B cell (primary cell): Measurements from ENCODE around the gene PARD3. TPM values are rescaled to one million over a fixed set of nuclear protein-coding genes. Genes with fewer than 3 reads are reported as not detected.

Experiments
- ATAC-seq: fragments of 200-7000 bp; cut with Tn5 transposase; one replicate; pipeline ENCODE4 v1.10.0; 2021; ENCODE audit warnings: low read depth, mild to moderate bottlenecking, moderate number of reproducible peaks, moderate library complexity
- CTCF ChIA-PET: fragments of 350-600 bp; sonication (Branson Sonifier 250); formaldehyde crosslinking; loops from one replicate; lab custom pipeline; 2021; ENCODE audit warnings: antibody characterized with exemption, inconsistent platforms; lab: Charles Lee
- POLR2A ChIA-PET: fragments of 350-600 bp; sonication (Branson Sonifier 250); formaldehyde crosslinking; loops from one replicate; lab custom pipeline; 2021; ENCODE audit warnings: antibody characterized with exemption; lab: Charles Lee
- DNase-seq: peaks from one replicate; pipeline ENCODE4 v3.0.0; 2013
- H2AFZ ChIP-seq: 2 replicates; pipeline ENCODE4 v1.6.1; 2012; ENCODE audit warnings: mild to moderate bottlenecking, low read depth, low read length; ENCODE audit not compliant: insufficient read depth, poor library complexity, severe bottlenecking
- H3K27ac ChIP-seq, 2 donors: 1 replicate in 1 of 2; 2 replicates in 1 of 2; pipeline ENCODE4 v1.5.1; 2012 to 2013; ENCODE audit warnings: low read length in 2 of 2, mild to moderate bottlenecking in 2 of 2, moderate library complexity in 1 of 2
- H3K27me3 ChIP-seq, 4 experiments: fragments of 200-600 bp in 1 of 4; sonication (generic) in 1 of 4; replicated peaks in 1 of 4; 1 replicate in 2 of 4; 2 replicates in 2 of 4; pipeline versions ENCODE4 v1.6.1 to v1.7.0; 2013 to 2016; ENCODE audit warnings: low read length in 3 of 4, mild to moderate bottlenecking in 2 of 4, mixed read lengths in 1 of 4, moderate library complexity in 1 of 4; ENCODE audit not compliant: insufficient read depth in 4 of 4, control insufficient read depth in 3 of 4; ENCODE audit errors: control extremely low read depth in 1 of 4
- H3K36me3 ChIP-seq, 2 experiments: replicated peaks in 1 of 2; 1 replicate in 1 of 2; 2 replicates in 1 of 2; pipeline versions ENCODE4 v1.6.1 to v1.7.1; 2013; ENCODE audit warnings: low read length in 1 of 2; ENCODE audit not compliant: insufficient read depth in 2 of 2, control insufficient read depth in 1 of 2; ENCODE audit errors: control extremely low read depth in 1 of 2, extremely low read depth in 1 of 2
- H3K4me1 ChIP-seq, 2 donors: fragments of 200-600 bp in 1 of 2; sonication (generic) in 1 of 2; 1 replicate in 1 of 2; 2 replicates in 1 of 2; pipeline versions ENCODE4 v1.5.1 to v1.6.1; 2013 to 2017; ENCODE audit warnings: low read length in 2 of 2; ENCODE audit not compliant: control insufficient read depth in 2 of 2, insufficient read depth in 2 of 2
- H3K4me2 ChIP-seq: replicated peaks from 2 replicates; pipeline ENCODE3; 2012; ENCODE audit warnings: mild to moderate bottlenecking, low read depth, low read length; ENCODE audit not compliant: poor library complexity, severe bottlenecking
- H3K4me3 ChIP-seq, 5 experiments: fragments of 200-600 bp in 1 of 5; sonication (generic) in 1 of 5; 1 replicate in 3 of 5; 2 replicates in 2 of 5; pipeline versions ENCODE4 v1.5.1 to v1.7.0; 2011 to 2016; ENCODE audit warnings: low read length in 4 of 5, mild to moderate bottlenecking in 4 of 5, low read depth in 2 of 5, control low read depth in 1 of 5, moderate library complexity in 1 of 5; ENCODE audit not compliant: insufficient read depth in 1 of 5; ENCODE audit errors: control extremely low read depth in 1 of 5, extremely low read depth in 1 of 5
- H3K79me2 ChIP-seq: fragments of 200-600 bp; sonication (generic); one replicate; pipeline ENCODE4 v1.6.0; 2016; ENCODE audit warnings: low read length; ENCODE audit not compliant: control insufficient read depth, insufficient read depth
- H3K9ac ChIP-seq: fragments of 200-600 bp; sonication (generic); 2 replicates; pipeline ENCODE4 v1.6.1; 2017; ENCODE audit warnings: mild to moderate bottlenecking, low read length, moderate library complexity
- H3K9me3 ChIP-seq, 3 donors: one replicate each; pipeline versions ENCODE4 v1.6.1 to v1.7.1; 2013; ENCODE audit warnings: low read length in 2 of 3; ENCODE audit not compliant: control insufficient read depth in 2 of 3, insufficient read depth in 1 of 3; ENCODE audit errors: control extremely low read depth in 1 of 3
- H4K20me1 ChIP-seq: 2 replicates; pipeline ENCODE4 v1.6.0; 2012; ENCODE audit warnings: mild to moderate bottlenecking, low read length; ENCODE audit not compliant: insufficient read depth, control insufficient read depth, poor library complexity, severe bottlenecking
- H3K27ac Mint-ChIP-seq: one replicate; pipeline ENCODE4 v1.8.0; 2021; ENCODE audit warnings: mixed read lengths
- H3K27me3 Mint-ChIP-seq: one replicate; pipeline ENCODE4 v1.8.0; 2021; ENCODE audit warnings: mixed read lengths
- H3K4me1 Mint-ChIP-seq: one replicate; pipeline ENCODE4 v1.8.0; 2021; ENCODE audit warnings: mixed read lengths
- H3K4me3 Mint-ChIP-seq: one replicate; pipeline ENCODE4 v1.8.0; 2021; ENCODE audit warnings: mixed read lengths
- H3K9me3 Mint-ChIP-seq: one replicate; pipeline ENCODE4 v1.8.0; 2022; ENCODE audit warnings: mixed read lengths; ENCODE audit not compliant: insufficient read depth
- CTCF ChIP-seq: fragments of 200-600 bp; IDR thresholded peaks from one replicate; pipeline ENCODE4 v1.8.0; 2022; ENCODE audit warnings: antibody characterized with exemption, mild to moderate bottlenecking
- EZH2 ChIP-seq: IDR thresholded peaks from 2 replicates; pipeline ENCODE4 v1.6.1; 2012; ENCODE audit warnings: borderline replicate concordance, low read depth, mild to moderate bottlenecking, moderate library complexity, low read length; ENCODE audit not compliant: insufficient read depth, poor library complexity, severe bottlenecking
- WGBS: methylation state at CpG from one replicate; pipeline ENCODE4 v1.1.5; 2013; ENCODE audit warnings: missing lambda C conversion rate; ENCODE audit not compliant: insufficient coverage; 5-methylcytosine and 5-hydroxymethylcytosine counted together
- intact Hi-C: fragments of 100-400 bp; cut with micrococcal nuclease; formaldehyde crosslinking; loops from one replicate; pipeline ENCODE4 v1.10.0; 2022
- polyA plus RNA-seq: library from polyadenylated mRNA; depleted of rRNA; stranded (reverse); fragments of >200 nt; gene quantifications from 2 replicates; pipeline ENCODE4 v1.2.3, GENCODE V29; 2012
- total RNA-seq, 2 donors: library from RNA; stranded (reverse); fragments of 120-200 nt in 1 of 2; gene quantifications; 1 replicate in 1 of 2; 2 replicates in 1 of 2; pipeline versions ENCODE4 v1.2.3 to v1.2.4, GENCODE V29; 2013 to 2022

Gene PARD3
- total and polyA plus RNA-seq, 2 donors (not counting 1 experiment from before 2014, with no cell fraction given): not detected

GRCh38 chr10:34780818-34781380 is 34.2 kb downstream of the PARD3 start:
- Histone ChIP-seq H3K9ac (no peak overlapping the region), H3K9me3 (no peaks in the 10 kb centered on the region), H3K4me1 (no peaks in the 10 kb centered on the region), H3K27me3 (no peaks in the 10 kb centered on the region), H3K79me2 (no peaks in the 10 kb centered on the region), H2AFZ (no peak overlapping the region), H3K27ac (no peak overlapping the region), H3K4me3 (no peak overlapping the region), H3K4me2 (no peak overlapping the region), H3K36me3 (no peaks in the 10 kb centered on the region), H4K20me1 (no peaks in the 10 kb centered on the region)
- Mint-ChIP-seq H3K27me3 (peaks cover 5% of the 10 kb centered on the region), H3K9me3 (no peaks in the 10 kb centered on the region), H3K4me3 (no peak overlapping the region), H3K4me1 (peaks cover 6% of the 10 kb centered on the region), H3K27ac (no peak overlapping the region)
- WGBS: under 1% methylated on average over 10 of the region's 11 CpGs
- DNase-seq (no peak), ATAC-seq (no peak)
- CTCF ChIA-PET: no interaction called here
- POLR2A ChIA-PET: no interaction called here
- TF ChIP-seq EZH2 (no peak), CTCF (no peak)
- intact Hi-C loops: no loop called here

- H3K4me1 ChIP-seq: no peaks in the 10 kb centered on the region
- H4K20me1 ChIP-seq: no peaks in the 10 kb centered on the region
- no peak overlapping the region for H3K27ac Mint-ChIP-seq
- no peak overlapping the region for H3K4me3 ChIP-seq
- peaks cover 5% of the 10 kb centered on the region for H3K27me3 Mint-ChIP-seq
- no peak overlapping the region for H3K4me2 ChIP-seq
- ATAC-seq: no peak
- no peaks in the 10 kb centered on the region for H3K9me3 ChIP-seq
- no peaks in the 10 kb centered on the region for H3K27me3 ChIP-seq
- H3K9me3 Mint-ChIP-seq: no peaks in the 10 kb centered on the region
- H3K4me3 Mint-ChIP-seq: no peak overlapping the region
- peaks cover 6% of the 10 kb centered on the region for H3K4me1 Mint-ChIP-seq
- no peak overlapping the region for H3K9ac ChIP-seq
- no peak overlapping the region for H3K27ac ChIP-seq
- TF ChIP-seq CTCF (no peak), EZH2 (no peak)
- ChIA-PET POLR2A (no interaction called here), CTCF (no interaction called here)
- H2AFZ ChIP-seq: no peak overlapping the region
- H3K36me3 ChIP-seq: no peaks in the 10 kb centered on the region
- intact Hi-C loops: no loop called here
- no peaks in the 10 kb centered on the region for H3K79me2 ChIP-seq
- WGBS: 100% methylated on average over 2 of the region's 3 CpGs
- DNase-seq: no peak
Observed at GRCh38 chr10:34778237-34778636, 36.9 kb downstream of the PARD3 start.
